ENCODE measurements around the gene ABHD6.
"Not testable (repeated sequence)": the region's sequence is repeated elsewhere in the genome, so short reads cannot be mapped to it uniquely, and the experiment has no call there.

ABHD6 gene

GRCh38 chr3:58201451-58201850, 36.1 kb upstream of the ABHD6 start:
- H3K27ac Mint-ChIP-seq; DNase-seq; ATAC-seq; H3K4me3 Mint-ChIP-seq; H3K36me3 Mint-ChIP-seq (ENCODE audit: low read depth); H3K9me3 Mint-ChIP-seq: not testable (repeated sequence)
- peaks cover 40% of the 10 kb centered on the region for H3K4me1 Mint-ChIP-seq
- H3K27me3 Mint-ChIP-seq, result peaks cover 17% of the 10 kb centered on the region

- H3K36me3 Mint-ChIP-seq (ENCODE audit: low read depth), result peaks cover 5% of the 10 kb centered on the region
- peaks cover 17% of the 10 kb centered on the region for H3K27me3 Mint-ChIP-seq
- peaks cover 49% of the 10 kb centered on the region for H3K4me1 Mint-ChIP-seq
- no peaks in the 10 kb centered on the region for H3K9me3 Mint-ChIP-seq
- ATAC-seq (no peak), DNase-seq (no peak)
- H3K4me3 Mint-ChIP-seq, result no peak overlapping the region
- H3K27ac Mint-ChIP-seq, result no peak overlapping the region
Measured at GRCh38 chr3:58202917-58203360, 34.7 kb upstream of the ABHD6 start.

GRCh38 chr3:58203541-58203940, 34.1 kb upstream of the ABHD6 start:
- peaks cover 5% of the 10 kb centered on the region for H3K36me3 Mint-ChIP-seq (ENCODE audit: low read depth)
- ATAC-seq, result no peak
- H3K4me3 Mint-ChIP-seq, result no peak overlapping the region

GRCh38 chr3:58204720-58205119, 32.9 kb upstream of the ABHD6 start:
- ATAC-seq, result no peak
- Mint-ChIP-seq H3K27me3 (peaks cover 17% of the 10 kb centered on the region), H3K27ac (no peak overlapping the region), H3K4me1 (peaks cover 46% of the 10 kb centered on the region), H3K9me3 (no peaks in the 10 kb centered on the region), H3K36me3 (ENCODE audit: low read depth) (peaks cover 5% of the 10 kb centered on the region), H3K4me3 (no peak overlapping the region)
- DNase-seq, result no peak

More at GRCh38 chr3:58203541-58203940, 34.1 kb upstream of the ABHD6 start:
- Mint-ChIP-seq H3K4me1 (peaks cover 48% of the 10 kb centered on the region), H3K9me3 (no peaks in the 10 kb centered on the region), H3K27me3 (peaks cover 17% of the 10 kb centered on the region), H3K27ac (no peak overlapping the region)
- no peak for DNase-seq

- ATAC-seq, result no peak
- no peak for DNase-seq
- peaks cover 5% of the 10 kb centered on the region for H3K36me3 Mint-ChIP-seq (ENCODE audit: low read depth)
- H3K27ac Mint-ChIP-seq, result no peak overlapping the region
- no peaks in the 10 kb centered on the region for H3K9me3 Mint-ChIP-seq
- peaks cover 15% of the 10 kb centered on the region for H3K27me3 Mint-ChIP-seq
- peaks cover 39% of the 10 kb centered on the region for H3K4me1 Mint-ChIP-seq
- no peak overlapping the region for H3K4me3 Mint-ChIP-seq
Measured at GRCh38 chr3:58205981-58206380, 31.6 kb upstream of the ABHD6 start.

- DNase-seq (peak; percentile 36), ATAC-seq (peak; percentile 98)
- Mint-ChIP-seq H3K27me3 (peaks cover 9% of the 10 kb centered on the region), H3K27ac (peak overlapping the region; percentile 59), H3K9me3 (no peaks in the 10 kb centered on the region), H3K4me1 (peaks cover 33% of the 10 kb centered on the region), H3K36me3 (ENCODE audit: low read depth) (peaks cover 5% of the 10 kb centered on the region), H3K4me3 (no peak overlapping the region)
Measured at GRCh38 chr3:58206406-58207011, 31.1 kb upstream of the ABHD6 start.

- H3K27ac Mint-ChIP-seq, result no peak overlapping the region
- peaks cover 27% of the 10 kb centered on the region for H3K4me1 Mint-ChIP-seq
- H3K9me3 Mint-ChIP-seq, result no peaks in the 10 kb centered on the region
- DNase-seq, result no peak
- H3K4me3 Mint-ChIP-seq, result no peak overlapping the region
- H3K27me3 Mint-ChIP-seq, result peaks cover 4% of the 10 kb centered on the region
- H3K36me3 Mint-ChIP-seq (ENCODE audit: low read depth), result peaks cover 3% of the 10 kb centered on the region
- ATAC-seq, result no peak
Measured at GRCh38 chr3:58207954-58208353, 29.6 kb upstream of the ABHD6 start.

GRCh38 chr3:58209933-58210332, 27.7 kb upstream of the ABHD6 start:
- H3K36me3 Mint-ChIP-seq (ENCODE audit: low read depth), result no peaks in the 10 kb centered on the region
- peaks cover 36% of the 10 kb centered on the region for H3K4me1 Mint-ChIP-seq
- H3K4me3 Mint-ChIP-seq, result no peak overlapping the region
- H3K27ac Mint-ChIP-seq, result no peak overlapping the region
- DNase-seq, result no peak
- H3K9me3 Mint-ChIP-seq, result no peaks in the 10 kb centered on the region
- H3K27me3 Mint-ChIP-seq, result no peaks in the 10 kb centered on the region
- ATAC-seq, result no peak

- Mint-ChIP-seq H3K4me3 (no peak within 1 kb of the TSS), H3K36me3 (ENCODE audit: low read depth) (no peaks in the 10 kb centered on the region), H3K27ac (no peak within 1 kb of the TSS), H3K4me1 (peaks cover 39% of the 10 kb centered on the region), H3K27me3 (no peaks in the 10 kb centered on the region), H3K9me3 (no peaks in the 10 kb centered on the region)
- DNase-seq, result no peak
- ATAC-seq, result no peak
Measured at GRCh38 chr3:58210761-58211460, 26.7 kb upstream of the ABHD6 start, which contains the start of gene DNASE1L3. Gene DNASE1L3 (minus strand): TSS chr3:58210972. CDS start chr3:58210906, 66 bp downstream.

- Mint-ChIP-seq H3K36me3 (ENCODE audit: low read depth) (no peaks in the 10 kb centered on the region), H3K27me3 (no peaks in the 10 kb centered on the region), H3K27ac (peak overlapping the region; percentile 93), H3K4me1 (peaks cover 45% of the 10 kb centered on the region), H3K9me3 (no peaks in the 10 kb centered on the region), H3K4me3 (peak overlapping the region; percentile 62)
- peak; percentile 96 for ATAC-seq
- DNase-seq, result peak; percentile 63
Measured at GRCh38 chr3:58214484-58215316, 22.9 kb upstream of the ABHD6 start.

GRCh38 chr3:58215317-58216025, 22.1 kb upstream of the ABHD6 start:
- ATAC-seq, result no peak

GRCh38 chr3:58216496-58217195, 20.9 kb upstream of the ABHD6 start:
- no peak overlapping the region for H3K27ac Mint-ChIP-seq
- H3K4me3 Mint-ChIP-seq, result no peak overlapping the region
- peaks cover 45% of the 10 kb centered on the region for H3K4me1 Mint-ChIP-seq
- no peaks in the 10 kb centered on the region for H3K27me3 Mint-ChIP-seq
- no peak for DNase-seq
- no peak for ATAC-seq
- H3K36me3 Mint-ChIP-seq (ENCODE audit: low read depth), result no peaks in the 10 kb centered on the region
- no peaks in the 10 kb centered on the region for H3K9me3 Mint-ChIP-seq

More at GRCh38 chr3:58215317-58216025, 22.1 kb upstream of the ABHD6 start:
- Mint-ChIP-seq H3K27me3 (no peaks in the 10 kb centered on the region), H3K9me3 (no peaks in the 10 kb centered on the region), H3K27ac (peak overlapping the region; percentile 93), H3K4me1 (peaks cover 45% of the 10 kb centered on the region), H3K36me3 (ENCODE audit: low read depth) (no peaks in the 10 kb centered on the region), H3K4me3 (peak overlapping the region; percentile 62)
- DNase-seq, result no peak

- peak; percentile 60 for DNase-seq
- H3K36me3 Mint-ChIP-seq (ENCODE audit: low read depth), result no peaks in the 10 kb centered on the region
- peak; percentile 25 for ATAC-seq
- H3K27me3 Mint-ChIP-seq, result no peaks in the 10 kb centered on the region
- no peak overlapping the region for H3K27ac Mint-ChIP-seq
- no peaks in the 10 kb centered on the region for H3K9me3 Mint-ChIP-seq
- peaks cover 45% of the 10 kb centered on the region for H3K4me1 Mint-ChIP-seq
- peak overlapping the region; percentile 27 for H3K4me3 Mint-ChIP-seq
Measured at GRCh38 chr3:58217209-58217811, 20.3 kb upstream of the ABHD6 start.
